ENCODE data around the gene DUSP14. TPM values are rescaled to one million over a fixed set of nuclear protein-coding genes. Genes with fewer than 3 reads are reported as not detected.

DUSP14 gene
- total RNA-seq, 1 donor from 2014 or later = 21.4 TPM

DNA sequence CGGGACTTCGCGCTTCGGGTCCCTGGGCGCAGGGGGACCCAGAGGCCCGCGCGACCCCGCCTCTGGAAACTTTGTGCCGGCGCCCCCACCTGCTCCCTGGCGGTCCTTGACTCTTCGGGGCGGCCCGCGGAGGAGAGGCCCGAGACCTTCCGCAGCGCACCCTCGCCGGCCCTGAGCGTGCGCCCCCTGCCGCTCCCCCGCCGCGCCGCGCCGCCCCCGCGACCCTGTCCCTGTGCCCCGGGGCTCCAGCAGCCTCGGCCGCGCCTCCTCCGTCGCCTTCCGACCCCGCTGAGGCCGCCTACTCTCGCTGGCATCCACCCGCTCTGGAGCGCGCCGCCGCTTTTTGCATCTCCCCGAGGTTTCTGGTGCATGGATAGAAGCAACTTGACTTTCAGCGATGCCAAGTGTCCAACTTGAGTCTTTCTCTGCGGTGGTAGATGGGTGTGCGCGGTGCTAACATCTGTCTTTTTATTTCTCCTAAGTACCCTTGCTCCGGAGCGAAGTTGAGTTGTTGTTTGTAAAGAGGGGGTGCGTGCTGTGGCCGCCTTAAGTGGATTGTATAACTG lies 414 bp downstream of the DUSP14 start:
- Mint-ChIP-seq H3K36me3 (ENCODE audit: low read depth) (peaks cover 7% of the 10 kb centered on the region), H3K27me3 (ENCODE audit: insufficient read depth) (peaks cover 3% of the 10 kb centered on the region), H3K27ac (peak overlapping the region; percentile 97), H3K4me1 (ENCODE audit: low read depth) (peaks cover 50% of the 10 kb centered on the region), H3K9me3 (no peaks in the 10 kb centered on the region), H3K4me3 (peak overlapping the region; percentile 92)
- intact Hi-C loops (cut with micrococcal nuclease) = loop anchor here (1.0 kb wide), 1 partner anchor 117 kb away; no protein-coding TSS in a partner anchor
- peak; percentile 63 for DNase-seq (ENCODE audit: low spot score)

DNA sequence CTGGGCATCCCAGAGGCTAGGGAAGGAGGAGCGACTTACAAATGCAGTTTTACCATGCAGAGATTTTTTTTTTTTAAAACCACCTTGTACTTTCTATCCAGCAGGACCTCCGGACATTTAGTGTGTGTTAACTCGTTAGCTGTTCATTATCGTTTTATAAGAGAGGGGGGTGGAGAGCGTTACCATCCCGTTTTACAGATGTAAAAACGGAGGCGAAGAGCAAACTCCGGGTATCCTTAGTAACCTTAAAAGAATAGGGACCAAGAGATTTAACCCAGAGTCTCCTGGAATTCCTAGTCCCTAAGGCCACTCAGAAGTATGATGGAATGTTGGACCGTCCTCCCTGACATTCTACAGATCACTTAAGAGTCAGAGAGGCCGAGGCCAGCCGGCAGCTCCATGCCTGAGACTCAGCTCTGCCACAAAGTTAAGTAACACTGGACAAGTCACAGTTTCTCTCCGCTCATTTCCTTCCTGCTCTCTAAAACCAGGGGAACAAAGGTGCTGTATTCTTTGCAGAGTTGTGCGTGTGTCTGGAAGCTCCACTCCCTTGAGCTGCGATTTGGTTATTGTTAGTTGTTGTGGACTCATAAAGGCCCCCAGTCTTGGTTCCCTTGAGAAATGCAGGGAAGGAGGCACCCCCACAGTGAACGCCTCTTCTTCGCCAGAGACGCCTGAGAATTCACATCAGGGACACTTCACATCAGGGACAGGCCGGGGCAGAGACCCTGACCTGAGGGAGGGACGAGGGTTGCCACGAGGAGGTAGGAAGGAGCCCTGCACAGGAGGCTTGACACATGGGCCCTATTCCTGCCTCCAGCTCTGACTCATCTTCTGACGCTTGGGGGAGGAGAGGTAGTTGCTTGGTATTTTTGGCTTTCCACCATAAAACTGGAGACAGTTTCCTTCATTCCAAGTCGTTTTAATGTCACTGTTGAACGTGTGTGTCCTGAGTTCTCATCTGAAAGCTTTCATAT lies 1.2 kb downstream of the DUSP14 start:
- no peak for DNase-seq (ENCODE audit: low spot score)
- intact Hi-C loops (cut with micrococcal nuclease) = loop anchor here (1.0 kb wide), 2 partner anchors 84 to 118 kb away; no protein-coding TSS in a partner anchor

DNA sequence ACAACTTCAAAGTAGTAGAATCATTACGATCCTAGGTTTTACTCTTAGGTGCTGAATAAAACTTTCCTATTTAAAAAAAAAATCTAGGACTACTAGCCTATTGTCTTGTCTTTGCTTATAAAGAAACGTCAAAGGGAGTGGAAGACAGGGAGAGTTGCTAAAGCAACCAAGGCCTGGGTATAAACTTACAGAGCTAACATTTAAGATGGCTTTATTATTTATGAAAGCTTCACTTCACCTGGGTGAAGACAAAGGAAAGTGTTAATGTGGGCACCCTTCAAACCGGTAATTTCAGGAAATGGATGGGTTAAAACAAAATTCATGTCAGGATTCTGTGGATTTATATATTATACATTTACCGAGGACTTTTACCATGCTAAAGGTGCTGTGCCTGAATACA lies 2.5 kb downstream of the DUSP14 start:
- intact Hi-C loops (cut with micrococcal nuclease) = no loop called here
- no peaks in the 10 kb centered on the region for H3K9me3 Mint-ChIP-seq
- no peak overlapping the region for H3K27ac Mint-ChIP-seq
- no peak overlapping the region for H3K4me3 Mint-ChIP-seq
- peaks cover 3% of the 10 kb centered on the region for H3K27me3 Mint-ChIP-seq (ENCODE audit: insufficient read depth)
- no peak for DNase-seq (ENCODE audit: low spot score)
- peaks cover 3% of the 10 kb centered on the region for H3K36me3 Mint-ChIP-seq (ENCODE audit: low read depth)
- peaks cover 50% of the 10 kb centered on the region for H3K4me1 Mint-ChIP-seq (ENCODE audit: low read depth)

More for the DNA sequence above, 1.2 kb downstream of the DUSP14 start:
- Mint-ChIP-seq H3K27ac (peak overlapping the region; percentile 97), H3K9me3 (no peaks in the 10 kb centered on the region), H3K36me3 (ENCODE audit: low read depth) (peaks cover 3% of the 10 kb centered on the region), H3K4me1 (ENCODE audit: low read depth) (peaks cover 50% of the 10 kb centered on the region), H3K4me3 (peak overlapping the region; percentile 92), H3K27me3 (ENCODE audit: insufficient read depth) (peaks cover 3% of the 10 kb centered on the region)

DNA sequence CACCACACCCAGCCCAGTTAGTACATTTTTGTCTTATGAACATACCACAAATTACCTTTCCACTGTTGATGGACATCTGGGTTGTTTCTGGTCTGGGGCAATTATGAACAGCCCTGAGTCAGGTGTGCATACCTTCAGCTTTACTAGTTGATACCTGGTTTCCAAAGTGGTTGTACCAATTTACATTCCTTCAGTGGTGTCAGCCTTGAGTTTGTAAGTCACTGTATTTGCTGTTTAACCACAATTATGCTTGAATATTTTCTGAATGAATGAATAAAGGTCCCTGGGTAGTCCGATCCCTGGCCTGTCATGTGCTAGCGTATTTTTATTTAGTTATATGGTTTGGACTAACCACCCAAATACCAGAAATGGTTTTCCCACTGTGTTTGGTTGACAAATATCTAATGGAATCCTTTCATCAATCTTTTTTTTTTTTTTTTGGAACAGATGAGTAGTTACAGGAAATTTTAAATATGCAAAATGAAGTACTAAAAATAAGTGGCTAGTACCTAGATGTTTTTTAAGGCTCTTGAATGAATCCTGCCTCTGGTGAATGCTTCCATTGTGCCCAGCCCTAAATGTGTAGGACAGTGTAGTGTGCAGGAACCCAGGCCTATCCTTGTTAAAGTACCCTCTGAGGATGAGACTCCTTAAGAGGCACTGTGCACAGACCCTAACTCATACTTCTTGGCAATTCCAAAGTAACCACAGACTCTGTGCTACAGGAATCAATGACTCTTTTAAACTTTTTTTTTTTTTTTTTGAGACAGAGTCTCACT lies 3.7 kb downstream of the DUSP14 start:
- no peaks in the 10 kb centered on the region for H3K9me3 Mint-ChIP-seq
- H3K27me3 Mint-ChIP-seq (ENCODE audit: insufficient read depth) = peaks cover 3% of the 10 kb centered on the region
- no peak overlapping the region for H3K4me3 Mint-ChIP-seq
- H3K4me1 Mint-ChIP-seq (ENCODE audit: low read depth) = peaks cover 43% of the 10 kb centered on the region
- H3K27ac Mint-ChIP-seq = no peak overlapping the region
- H3K36me3 Mint-ChIP-seq (ENCODE audit: low read depth) = peaks cover 3% of the 10 kb centered on the region
- intact Hi-C loops (cut with micrococcal nuclease) = no loop called here
- no peak for DNase-seq (ENCODE audit: low spot score)

DNA sequence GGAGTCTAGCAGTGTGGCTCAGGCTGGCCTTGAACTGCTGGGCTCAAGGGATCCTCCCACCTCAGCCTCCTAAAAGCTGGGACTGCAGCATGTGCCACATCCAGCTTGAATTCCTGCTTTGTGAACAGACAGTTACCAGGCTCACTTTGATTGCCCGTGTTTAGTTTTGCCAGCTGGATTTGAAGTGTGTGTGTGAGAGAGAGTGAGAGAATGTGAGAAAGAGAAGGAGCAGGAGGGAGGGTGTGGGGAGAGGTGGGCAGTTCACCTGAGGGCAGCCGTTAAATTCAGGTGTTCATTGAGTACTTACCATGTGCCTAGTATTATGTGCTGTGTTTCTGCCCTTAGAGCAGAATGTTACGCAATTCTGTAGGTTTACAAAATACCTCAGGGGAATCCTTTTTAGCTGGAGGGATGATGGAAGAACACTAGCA lies 4.7 kb downstream of the DUSP14 start:
- Mint-ChIP-seq H3K4me3 (no peak overlapping the region), H3K36me3 (ENCODE audit: low read depth) (peaks cover 3% of the 10 kb centered on the region), H3K27me3 (ENCODE audit: insufficient read depth) (peaks cover 3% of the 10 kb centered on the region), H3K4me1 (ENCODE audit: low read depth) (peaks cover 36% of the 10 kb centered on the region), H3K27ac (no peak overlapping the region), H3K9me3 (no peaks in the 10 kb centered on the region)
- intact Hi-C loops (cut with micrococcal nuclease) = no loop called here
- DNase-seq (ENCODE audit: low spot score) = no peak

DNA sequence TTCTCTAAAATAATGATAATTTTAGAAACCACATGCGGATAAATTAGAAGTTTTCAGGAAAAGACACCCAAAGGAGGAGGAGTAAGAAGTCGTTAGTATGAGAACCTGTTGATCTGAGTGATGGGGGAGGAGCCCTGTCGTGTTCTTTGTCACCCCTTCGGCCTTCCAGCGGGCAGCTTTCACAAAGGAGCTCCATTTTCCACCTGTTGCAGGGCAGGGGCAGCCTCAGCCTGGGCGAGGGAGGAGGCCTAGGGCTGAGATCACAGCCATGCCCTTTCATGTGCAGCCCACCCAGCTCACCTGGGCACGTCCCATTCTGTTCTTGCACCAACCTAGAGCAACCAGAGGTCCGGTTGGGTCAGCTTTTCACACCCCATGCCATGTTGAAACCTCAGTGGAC lies 5.3 kb downstream of the DUSP14 start:
- Mint-ChIP-seq H3K4me3 (no peak overlapping the region), H3K27me3 (ENCODE audit: insufficient read depth) (peaks cover 3% of the 10 kb centered on the region), H3K4me1 (ENCODE audit: low read depth) (peaks cover 36% of the 10 kb centered on the region), H3K27ac (no peak overlapping the region), H3K36me3 (ENCODE audit: low read depth) (peaks cover 3% of the 10 kb centered on the region), H3K9me3 (no peaks in the 10 kb centered on the region)
- no peak for DNase-seq (ENCODE audit: low spot score)
- intact Hi-C loops (cut with micrococcal nuclease) = no loop called here

DNA sequence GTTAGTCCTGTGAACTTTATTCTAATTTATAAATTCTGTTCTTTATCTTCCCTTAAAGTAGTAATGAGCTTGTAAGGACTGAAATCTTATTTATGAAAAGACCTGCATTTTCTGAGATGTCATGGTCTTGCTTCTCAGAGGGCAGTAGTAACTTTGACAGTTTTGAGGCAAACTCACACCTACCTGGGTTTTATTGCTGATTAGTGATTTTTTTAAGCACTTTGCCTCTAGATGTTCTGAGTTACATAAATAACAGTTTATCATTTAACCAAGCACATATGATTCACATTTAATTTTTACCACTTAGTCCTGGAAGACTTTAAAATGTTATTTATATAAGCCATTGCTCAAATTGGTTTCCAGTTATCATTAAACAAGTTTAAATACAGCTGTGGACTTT lies 10.7 kb downstream of the DUSP14 start:
- H3K36me3 Mint-ChIP-seq (ENCODE audit: low read depth) = no peaks in the 10 kb centered on the region

DNA sequence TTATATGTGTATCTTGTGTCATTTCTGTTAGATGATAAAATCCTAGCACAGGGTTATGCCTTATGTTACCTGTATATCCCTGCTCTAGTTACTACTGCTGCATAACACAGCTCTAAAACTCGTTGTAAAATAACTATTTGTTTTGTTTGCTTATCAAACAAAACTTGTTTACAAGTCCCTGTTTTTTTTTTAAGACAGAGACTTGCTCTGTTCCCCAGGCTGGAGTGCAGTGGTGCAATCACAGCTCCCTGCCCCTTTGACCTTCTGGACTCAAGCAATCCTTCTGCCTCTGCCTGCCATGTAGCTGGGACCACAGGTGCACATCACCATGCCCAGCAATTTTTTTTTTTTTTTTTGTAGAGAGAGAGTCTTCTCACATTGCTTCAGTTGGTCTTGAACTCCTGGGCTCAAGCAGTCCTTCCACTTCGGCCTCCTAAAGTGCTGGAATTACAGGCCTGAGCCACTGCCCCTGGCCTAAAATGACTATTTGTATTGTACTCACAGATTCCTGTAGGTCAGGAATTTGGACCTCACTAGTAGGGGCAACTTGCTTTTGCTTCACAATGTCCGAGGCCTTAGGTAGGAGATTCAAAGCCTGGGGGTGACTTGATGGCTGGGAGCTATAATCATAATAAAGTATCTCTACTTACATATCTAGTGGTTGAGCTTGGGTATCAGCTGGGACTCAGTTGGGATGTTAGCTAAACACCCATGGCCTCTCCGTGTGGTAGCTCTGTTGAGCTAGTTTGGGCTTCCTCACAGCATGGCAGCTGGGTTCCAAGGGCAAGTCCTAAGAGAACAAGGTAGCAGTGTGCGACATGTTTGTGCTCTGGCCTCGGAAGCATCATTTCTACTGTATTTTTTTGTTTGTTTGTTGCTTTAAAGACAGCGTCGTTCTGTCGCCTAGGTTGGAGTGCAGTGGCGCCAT lies 12.6 kb downstream of the DUSP14 start:
- H3K27ac Mint-ChIP-seq = no peak overlapping the region
- intact Hi-C loops (cut with micrococcal nuclease) = no loop called here
- no peaks in the 10 kb centered on the region for H3K27me3 Mint-ChIP-seq (ENCODE audit: insufficient read depth)
- no peak overlapping the region for H3K4me3 Mint-ChIP-seq
- DNase-seq (ENCODE audit: low spot score) = no peak
- H3K4me1 Mint-ChIP-seq (ENCODE audit: low read depth) = peaks cover 5% of the 10 kb centered on the region
- no peaks in the 10 kb centered on the region for H3K9me3 Mint-ChIP-seq
- no peaks in the 10 kb centered on the region for H3K36me3 Mint-ChIP-seq (ENCODE audit: low read depth)

More for the DNA sequence above, 10.7 kb downstream of the DUSP14 start:
- H3K27ac Mint-ChIP-seq = no peak overlapping the region
- no peaks in the 10 kb centered on the region for H3K27me3 Mint-ChIP-seq (ENCODE audit: insufficient read depth)
- intact Hi-C loops (cut with micrococcal nuclease) = no loop called here
- DNase-seq (ENCODE audit: low spot score) = no peak
- no peak overlapping the region for H3K4me3 Mint-ChIP-seq
- H3K9me3 Mint-ChIP-seq = no peaks in the 10 kb centered on the region
- H3K4me1 Mint-ChIP-seq (ENCODE audit: low read depth) = no peaks in the 10 kb centered on the region

DNA sequence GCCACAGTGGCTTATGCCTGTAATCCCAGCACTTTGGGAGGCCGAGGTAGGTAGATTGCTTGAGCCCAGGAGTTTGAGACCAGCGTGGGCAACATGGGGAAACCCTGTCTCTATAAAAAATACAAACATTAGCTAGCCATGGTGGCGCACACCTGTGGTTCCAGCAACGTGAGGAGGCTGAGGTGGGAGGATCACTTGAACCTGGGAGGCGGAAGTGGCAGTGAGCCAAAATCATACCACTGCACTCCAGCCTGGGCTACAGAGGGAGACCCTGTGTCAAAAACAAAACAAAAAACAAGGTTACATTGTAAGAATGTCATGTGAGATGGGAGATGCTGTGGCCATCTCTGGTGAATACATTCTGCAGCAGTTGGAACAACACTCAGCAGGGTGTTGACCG lies 13.5 kb downstream of the DUSP14 start:
- no peak overlapping the region for H3K4me3 Mint-ChIP-seq
- H3K27me3 Mint-ChIP-seq (ENCODE audit: insufficient read depth) = no peaks in the 10 kb centered on the region
- DNase-seq (ENCODE audit: low spot score) = no peak
- no peaks in the 10 kb centered on the region for H3K36me3 Mint-ChIP-seq (ENCODE audit: low read depth)
- no peak overlapping the region for H3K27ac Mint-ChIP-seq
- H3K4me1 Mint-ChIP-seq (ENCODE audit: low read depth) = peaks cover 5% of the 10 kb centered on the region
- intact Hi-C loops (cut with micrococcal nuclease) = no loop called here
- H3K9me3 Mint-ChIP-seq = no peaks in the 10 kb centered on the region

DNA sequence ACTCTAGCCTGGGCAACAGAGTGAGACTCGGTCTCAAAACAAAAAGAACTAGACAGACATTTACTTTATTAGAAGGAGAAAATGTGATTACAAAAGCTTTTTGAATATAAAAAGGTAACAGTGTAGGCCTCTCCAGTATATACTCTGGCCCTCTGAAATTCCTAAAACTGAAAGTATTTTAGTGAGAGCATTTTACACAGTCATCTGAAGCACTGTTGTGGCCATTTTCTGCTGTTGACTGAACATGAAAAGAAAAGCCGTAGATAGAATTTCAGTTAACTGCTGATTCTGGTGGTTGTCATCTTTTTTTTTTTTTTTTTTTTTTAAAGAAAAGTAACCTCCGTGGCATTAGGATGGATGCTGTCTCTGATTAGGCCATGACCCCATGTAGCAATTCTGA lies 15.6 kb downstream of the DUSP14 start:
- Mint-ChIP-seq H3K27ac (no peak overlapping the region), H3K27me3 (ENCODE audit: insufficient read depth) (no peaks in the 10 kb centered on the region), H3K36me3 (ENCODE audit: low read depth) (no peaks in the 10 kb centered on the region), H3K4me3 (no peak overlapping the region), H3K9me3 (no peaks in the 10 kb centered on the region), H3K4me1 (ENCODE audit: low read depth) (peaks cover 5% of the 10 kb centered on the region)
- DNase-seq (ENCODE audit: low spot score) = no peak
- intact Hi-C loops (cut with micrococcal nuclease) = no loop called here

DNA sequence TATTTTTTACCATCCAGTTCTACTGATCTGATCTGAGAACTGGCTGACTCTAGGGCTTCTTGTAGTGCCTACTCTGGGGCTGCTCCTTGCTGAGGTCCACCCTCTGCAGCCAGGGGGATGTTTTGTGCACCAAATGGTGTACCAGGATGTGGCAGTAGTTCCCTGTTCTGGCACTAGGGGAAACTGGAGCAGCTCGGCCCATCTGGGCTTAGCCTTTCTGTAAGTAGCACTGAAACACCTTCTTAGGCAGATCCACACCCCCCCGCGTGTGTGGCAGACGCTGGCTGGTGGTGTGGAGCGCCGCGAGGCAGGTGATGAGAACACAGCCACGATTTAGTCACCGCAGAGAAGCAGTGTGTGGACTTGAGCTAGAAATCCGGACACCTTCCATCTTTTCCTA lies 17.0 kb downstream of the DUSP14 start:
- H3K27ac Mint-ChIP-seq = no peak overlapping the region
- no peak for DNase-seq (ENCODE audit: low spot score)
- no peaks in the 10 kb centered on the region for H3K36me3 Mint-ChIP-seq (ENCODE audit: low read depth)
- peaks cover 5% of the 10 kb centered on the region for H3K4me1 Mint-ChIP-seq (ENCODE audit: low read depth)
- intact Hi-C loops (cut with micrococcal nuclease) = no loop called here
- no peaks in the 10 kb centered on the region for H3K9me3 Mint-ChIP-seq
- H3K27me3 Mint-ChIP-seq (ENCODE audit: insufficient read depth) = no peaks in the 10 kb centered on the region
- H3K4me3 Mint-ChIP-seq = no peak overlapping the region

DNA sequence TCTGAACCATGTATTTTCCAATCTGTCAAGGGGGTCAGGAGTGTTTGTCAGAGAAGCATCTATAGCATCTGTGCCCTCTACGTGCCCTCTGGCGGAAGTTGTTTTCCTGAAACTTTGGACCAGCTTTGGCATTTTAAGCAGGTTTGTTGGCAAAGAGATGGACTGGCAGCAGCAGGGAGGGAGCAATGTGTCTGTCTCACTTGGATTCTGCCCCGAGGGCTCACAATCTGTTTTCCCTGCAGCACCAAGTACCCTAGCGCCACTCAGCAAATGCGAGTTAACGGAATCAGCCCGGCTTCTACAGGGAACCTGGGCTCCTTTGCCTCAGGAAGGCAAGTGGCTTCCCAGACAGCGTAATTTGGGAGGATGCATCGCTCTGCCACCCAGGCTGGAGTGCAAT lies 17.4 kb downstream of the DUSP14 start:
- peaks cover 5% of the 10 kb centered on the region for H3K4me1 Mint-ChIP-seq (ENCODE audit: low read depth)
- no peak overlapping the region for H3K27ac Mint-ChIP-seq
- DNase-seq (ENCODE audit: low spot score) = no peak
- peaks cover 2% of the 10 kb centered on the region for H3K36me3 Mint-ChIP-seq (ENCODE audit: low read depth)
- no peaks in the 10 kb centered on the region for H3K27me3 Mint-ChIP-seq (ENCODE audit: insufficient read depth)
- intact Hi-C loops (cut with micrococcal nuclease) = no loop called here
- no peaks in the 10 kb centered on the region for H3K9me3 Mint-ChIP-seq
- H3K4me3 Mint-ChIP-seq = no peak overlapping the region

Data from activated T-helper 1 cell treated with anti-CD3 and anti-CD28 coated beads, Interleukin-12 subunit alpha, Interleukin-12 subunit beta, Interleukin-2, Interleukin-4 antibody, amounts not matched to agents 30 ng/mL and 10 ng/mL and 1 ng/mL, durations not matched to agents 14 hours and 24 hours and 36 hours (primary cell).